NCI-H1417 treated with DMSO at 0.1 percent for 48 hours (cell line): ENCODE data around the gene ASCC2.

Source experiments
- DNase-seq: peaks from one replicate; lab custom pipeline; 2025; lab: John Stamatoyannopoulos, UW

The ASCC2 gene

DNA sequence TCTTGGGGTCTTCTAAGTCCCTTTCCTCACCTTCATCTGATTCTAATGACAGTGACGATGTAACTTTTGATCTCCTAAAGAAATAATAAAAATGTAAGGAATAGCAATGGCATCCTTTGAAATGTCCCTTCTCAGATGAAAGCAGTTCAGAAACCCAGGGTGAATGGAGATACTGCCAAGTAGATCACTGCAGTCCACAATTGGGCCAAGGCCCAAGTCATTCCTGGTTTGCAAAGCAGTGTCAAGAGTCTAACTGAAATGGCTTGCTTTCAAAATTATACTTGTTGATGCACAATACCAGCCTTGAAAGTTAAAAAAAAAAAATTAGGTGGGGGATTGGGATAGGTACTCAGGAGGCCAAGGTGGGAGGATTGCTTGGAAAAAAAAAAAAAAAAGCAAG is 20.4 kb downstream of the ASCC2 start:
- DNase-seq: no peak

DNA sequence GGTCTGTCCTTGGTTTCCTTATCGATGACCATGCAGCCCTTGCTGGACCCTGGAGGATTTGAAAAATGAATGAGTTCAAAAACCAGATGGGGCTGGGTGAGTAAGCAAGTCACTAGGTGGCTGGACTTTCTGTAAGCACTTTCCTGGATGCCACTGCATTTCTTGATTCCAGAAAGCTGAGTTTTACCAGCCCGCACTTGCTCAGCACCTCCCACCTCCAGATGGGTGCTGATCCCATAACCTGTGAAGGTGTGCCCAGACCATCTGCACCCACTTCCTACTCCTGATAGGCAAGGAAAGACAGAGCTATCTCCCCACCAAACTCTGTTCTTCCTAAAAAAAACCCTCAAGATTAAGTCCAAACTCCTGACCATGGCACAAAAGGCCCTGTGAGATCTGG is 21.1 kb downstream of the ASCC2 start:
- no peak for DNase-seq

DNA sequence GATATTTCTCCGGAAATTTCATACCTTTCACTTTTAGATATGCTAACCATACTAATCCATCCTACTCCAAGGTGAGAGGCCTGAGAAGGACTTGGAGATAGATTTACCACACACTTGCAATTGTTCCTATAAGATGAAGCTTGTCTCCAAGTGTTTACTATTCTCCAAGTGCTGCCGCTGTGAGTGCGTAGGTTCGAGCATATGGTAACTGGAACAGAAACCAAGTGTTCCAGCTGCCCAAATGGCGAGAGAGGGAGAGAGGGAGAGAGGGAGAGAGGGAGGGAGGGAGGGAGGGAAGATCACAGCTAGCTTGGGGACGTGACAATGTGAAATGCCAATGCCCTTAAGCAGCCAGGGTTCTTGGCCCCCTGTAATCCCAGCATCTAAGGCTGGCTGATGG is 21.5 kb downstream of the ASCC2 start:
- no peak for DNase-seq

DNA sequence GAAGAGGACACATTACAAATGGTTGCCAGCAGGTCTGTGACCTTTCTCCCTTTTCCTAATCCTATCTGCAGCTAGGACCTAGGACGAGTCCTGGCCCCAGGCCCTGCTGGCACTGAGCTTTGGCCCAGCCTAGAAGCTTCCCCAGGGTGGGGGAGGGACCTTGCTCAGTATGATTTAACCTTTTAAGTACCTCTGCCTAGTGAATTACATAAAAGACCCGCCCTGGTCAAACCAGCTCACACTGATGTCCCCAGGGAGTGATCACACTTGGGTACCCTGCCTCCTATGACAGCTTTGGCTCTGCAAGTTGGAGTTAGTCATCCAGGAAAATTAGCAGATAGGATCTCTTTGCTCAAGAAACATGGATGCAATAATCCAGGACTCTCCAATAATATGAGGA is 21.9 kb downstream of the ASCC2 start:
- DNase-seq: no peak

DNA sequence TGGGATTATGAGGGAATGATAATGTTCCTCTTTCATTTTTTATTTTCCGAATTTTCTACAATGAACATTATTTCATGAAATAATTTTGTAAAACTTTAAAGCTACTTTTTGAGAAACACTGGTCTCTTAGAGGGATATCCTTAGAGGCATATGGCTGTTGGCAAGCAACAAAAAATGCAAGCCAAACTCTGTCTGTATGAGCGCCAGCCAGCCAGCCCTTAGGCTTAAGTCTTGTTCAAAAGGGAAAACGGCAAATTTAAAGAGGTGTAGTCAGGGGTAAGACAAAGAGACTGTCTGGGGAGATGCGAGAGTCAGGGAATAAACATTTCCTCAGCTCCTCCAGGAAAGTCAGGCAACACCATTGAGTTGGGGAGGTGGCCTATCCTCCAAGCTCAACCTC is 22.5 kb downstream of the ASCC2 start:
- DNase-seq: no peak

DNA sequence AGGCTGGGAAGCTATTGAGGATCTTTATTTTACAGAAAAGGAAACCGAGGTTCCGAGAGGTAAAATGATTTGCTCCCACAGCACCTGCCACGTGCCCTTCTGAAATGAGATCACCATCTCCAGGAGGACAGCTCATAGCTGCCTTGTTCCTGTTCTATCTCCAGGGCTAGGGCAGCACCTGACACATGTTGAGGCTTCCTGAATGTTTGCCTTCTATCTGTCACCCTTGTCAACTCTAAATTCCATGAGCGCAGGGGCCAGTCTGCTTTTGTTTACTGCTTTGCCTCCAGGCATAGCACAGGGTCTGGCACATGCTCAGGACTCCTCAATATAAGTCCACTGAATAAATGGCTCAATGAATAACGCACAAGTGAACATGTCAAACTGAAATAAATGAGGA is 24.1 kb downstream of the ASCC2 start:
- DNase-seq: no peak

DNA sequence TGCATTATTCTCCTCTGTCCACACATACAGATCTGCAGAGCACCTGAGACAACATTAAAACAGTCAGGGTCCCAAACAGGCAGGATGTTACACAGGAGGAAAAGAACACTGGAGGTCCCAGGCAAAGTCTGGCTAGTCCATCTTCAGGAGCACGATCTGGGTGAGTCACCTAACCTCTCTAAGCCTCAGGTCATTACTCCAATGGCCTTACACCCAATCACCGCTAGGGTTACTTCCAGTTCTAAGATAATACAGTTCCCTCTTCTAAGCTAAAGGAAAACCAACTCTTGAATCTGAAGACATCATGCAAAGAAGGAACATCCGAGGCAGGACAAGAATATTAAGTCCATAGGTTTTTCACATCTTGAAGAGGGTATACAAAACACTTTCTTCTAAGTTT is 24.5 kb downstream of the ASCC2 start:
- no peak for DNase-seq

DNA sequence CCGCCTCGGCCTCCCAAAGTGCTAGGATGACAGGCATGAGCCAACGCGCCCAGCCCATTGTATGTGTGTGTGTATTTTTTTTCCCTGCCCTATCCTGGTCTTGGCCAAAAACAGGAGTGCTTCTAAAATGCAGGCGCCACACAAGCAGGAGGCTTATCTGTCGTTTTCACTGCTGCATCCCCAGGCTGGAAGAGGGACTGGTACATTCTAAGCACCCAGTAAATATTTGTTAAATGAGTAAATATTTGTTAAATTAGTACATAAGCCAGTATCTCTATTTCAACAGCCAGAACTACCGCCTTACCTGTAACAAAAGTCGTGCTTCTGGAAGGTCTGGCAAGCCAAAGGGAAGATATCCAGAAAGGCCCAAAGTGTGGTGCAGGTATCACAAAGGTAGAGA is 24.9 kb downstream of the ASCC2 start:
- no peak for DNase-seq

DNA sequence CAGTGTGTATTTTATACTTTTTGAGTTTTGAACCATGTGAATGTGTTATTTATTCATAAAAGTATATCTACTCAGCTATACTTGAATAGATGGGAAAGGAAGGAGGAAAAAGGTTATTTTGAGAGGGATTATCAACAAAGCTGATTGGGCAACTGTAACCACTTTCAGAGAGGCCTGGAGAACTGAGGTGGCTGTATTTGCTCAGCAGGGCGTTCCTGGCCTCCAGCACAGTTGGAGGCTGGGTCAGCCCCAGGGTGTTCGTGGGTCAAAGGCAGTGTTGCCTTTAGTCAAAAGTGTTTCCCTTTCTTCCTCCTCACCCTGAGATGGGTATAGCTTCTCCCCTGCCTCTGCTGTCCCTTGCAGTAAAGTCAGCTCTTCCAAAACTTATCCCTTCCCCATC is 26.7 kb downstream of the ASCC2 start:
- no peak for DNase-seq

DNA sequence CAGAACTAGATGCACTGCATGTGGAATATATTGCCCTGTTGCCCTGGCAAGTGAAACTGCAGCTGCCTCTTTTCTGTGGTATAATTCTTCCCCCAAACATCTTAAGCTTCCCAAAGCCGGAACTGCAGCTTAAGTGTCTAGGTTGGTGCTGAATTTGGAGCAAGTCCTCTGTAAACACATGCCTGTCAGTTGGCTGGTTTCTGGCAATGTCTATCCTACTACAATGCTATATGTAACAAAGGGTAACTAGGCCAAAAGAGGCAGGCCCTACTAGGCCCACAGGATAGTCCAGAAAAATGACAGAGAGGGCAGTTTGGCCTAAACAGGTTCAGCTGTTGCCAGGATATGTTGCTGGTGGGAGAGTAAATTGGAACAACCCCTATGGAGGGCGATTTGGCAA is 27.9 kb downstream of the ASCC2 start:
- DNase-seq: no peak

DNA sequence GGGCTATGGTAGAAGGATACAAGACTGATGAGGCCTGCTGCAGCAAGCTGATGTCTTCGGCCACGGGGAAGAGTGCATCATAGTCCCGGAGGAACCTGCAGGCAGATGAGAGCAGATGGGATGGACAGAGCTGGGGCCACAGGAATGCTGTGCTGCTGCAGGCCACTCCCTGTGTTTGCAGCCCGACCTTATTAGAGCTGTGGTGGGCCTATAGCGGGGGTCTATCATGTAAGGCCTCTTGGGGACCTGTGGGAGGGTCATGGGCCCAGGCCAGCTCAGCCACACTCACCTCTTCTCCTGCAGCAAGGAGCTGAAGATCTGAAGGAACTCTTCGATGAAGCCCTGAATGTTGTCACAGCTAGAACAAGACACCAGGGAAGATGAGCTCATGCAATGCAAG is 31.9 kb downstream of the ASCC2 start:
- no peak for DNase-seq

DNA sequence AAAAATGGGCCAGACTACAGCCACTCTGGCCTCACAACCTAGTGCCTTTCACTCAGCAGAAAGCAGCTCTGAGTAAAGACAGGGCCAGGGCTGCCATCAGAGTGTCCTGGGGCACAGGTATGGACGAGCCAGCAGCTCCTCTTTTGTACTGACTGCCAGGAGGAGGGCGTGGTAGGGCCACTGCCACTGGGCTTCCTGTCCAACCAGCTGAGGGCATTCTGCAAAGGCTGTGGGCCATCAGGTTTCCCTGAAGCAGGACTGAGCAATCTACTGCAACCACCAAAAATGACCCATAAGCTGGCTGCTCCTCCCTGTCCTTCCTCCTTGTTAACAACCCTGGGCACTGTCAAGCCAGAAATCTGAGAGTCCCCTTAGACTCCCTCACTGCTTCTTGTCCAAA is 33.1 kb downstream of the ASCC2 start:
- no peak for DNase-seq

DNA sequence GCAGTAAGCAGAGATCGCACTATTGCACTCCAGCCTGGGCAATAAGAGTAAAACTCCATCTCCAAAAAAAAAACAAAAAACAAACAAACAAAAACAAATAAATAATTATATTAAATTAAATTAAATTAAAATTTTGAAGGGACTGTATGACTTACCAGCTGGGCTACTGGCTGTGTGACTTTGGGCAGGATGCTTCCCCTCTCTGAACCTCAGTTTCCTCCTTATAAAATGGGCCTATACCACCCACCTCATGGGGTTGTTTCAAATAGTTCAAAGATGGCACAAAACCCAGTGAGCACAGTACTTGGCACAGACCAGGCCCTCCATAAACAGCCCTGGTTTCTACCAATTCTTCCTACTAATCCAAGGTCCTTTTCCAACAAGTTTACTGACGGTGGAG is 34.9 kb downstream of the ASCC2 start:
- no peak for DNase-seq

DNA sequence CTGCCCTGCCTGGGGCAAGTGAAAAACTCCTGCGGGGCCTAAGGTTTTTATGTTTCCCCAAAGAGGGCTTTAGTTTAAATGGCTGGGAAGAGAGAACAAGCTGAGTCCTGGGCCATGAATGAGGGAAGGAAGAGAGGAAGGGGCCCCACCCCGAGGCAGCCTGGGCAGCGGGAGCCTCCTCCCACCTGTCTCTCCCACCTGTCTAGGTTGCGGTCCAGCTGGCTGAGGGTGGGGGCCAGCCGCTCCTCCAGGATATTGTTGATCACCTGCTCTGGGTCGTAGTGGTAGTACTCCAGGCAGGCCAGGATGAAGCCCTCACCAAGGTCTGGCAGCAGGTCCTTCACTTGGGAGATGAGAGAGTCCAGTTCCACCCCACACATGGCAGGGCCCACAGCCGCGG is 36.3 kb downstream of the ASCC2 start:
- DNase-seq: no peak

DNA sequence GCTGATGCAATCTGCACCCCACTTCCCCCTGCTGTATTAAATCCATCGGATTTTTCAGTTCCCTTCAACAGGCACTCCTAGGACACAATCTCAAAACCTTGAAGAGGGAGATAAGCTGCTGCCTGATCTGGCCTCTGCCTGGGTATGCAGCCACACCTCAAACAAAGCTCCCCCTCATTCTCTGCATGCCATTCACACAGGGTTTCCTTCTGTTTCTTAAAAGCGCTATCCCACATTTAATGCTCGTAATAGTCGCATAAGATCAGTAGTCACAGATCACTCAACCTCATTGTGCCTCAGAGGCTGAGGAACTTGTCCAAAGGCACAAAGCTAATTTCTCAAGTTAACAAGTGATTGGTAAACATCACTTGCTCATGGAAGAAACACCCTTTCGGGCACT is 36.9 kb downstream of the ASCC2 start:
- DNase-seq: no peak

DNA sequence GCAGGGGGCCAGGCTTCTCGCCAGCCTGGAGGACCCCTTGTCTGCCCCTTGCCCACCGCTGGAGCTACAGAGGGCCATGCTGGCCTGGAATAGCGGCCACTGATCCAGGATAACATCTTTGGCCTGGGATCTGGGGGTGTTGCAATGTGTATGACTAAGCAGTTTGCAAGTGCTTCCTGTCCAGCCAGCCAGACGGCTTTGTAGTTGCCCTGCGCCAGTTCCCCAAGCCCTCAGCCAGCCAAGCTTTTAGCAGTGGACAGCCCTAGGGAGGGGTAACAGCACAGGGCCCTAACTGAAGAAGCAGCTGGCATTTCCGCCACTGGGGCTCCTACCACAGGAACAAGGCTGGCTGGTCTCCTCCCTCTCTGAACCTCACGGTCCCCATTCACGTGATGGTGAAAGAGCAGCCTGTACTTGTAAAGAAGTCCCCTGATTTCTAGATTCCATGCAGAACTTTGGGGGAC is 38.8 kb downstream of the ASCC2 start:
- DNase-seq: no peak

DNA sequence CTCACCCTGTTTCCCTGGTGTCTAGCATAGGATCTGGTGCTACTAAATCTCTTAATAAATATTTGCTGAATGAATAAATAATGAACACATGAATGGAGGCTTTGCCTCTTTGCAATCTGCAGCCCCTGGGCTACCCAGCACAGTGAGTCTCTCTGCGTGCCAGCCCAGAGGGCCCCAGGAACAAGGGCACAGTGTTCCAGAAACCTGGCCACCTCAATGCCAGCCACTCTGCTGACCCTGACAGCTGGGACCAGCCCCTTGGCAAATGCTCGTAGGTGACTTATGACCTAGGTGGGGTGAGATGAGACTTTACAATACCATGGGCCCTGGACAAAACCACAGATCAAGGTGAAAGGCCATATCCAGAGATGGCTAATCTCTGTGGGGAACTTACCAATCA is 39.3 kb downstream of the ASCC2 start:
- no peak for DNase-seq

DNA sequence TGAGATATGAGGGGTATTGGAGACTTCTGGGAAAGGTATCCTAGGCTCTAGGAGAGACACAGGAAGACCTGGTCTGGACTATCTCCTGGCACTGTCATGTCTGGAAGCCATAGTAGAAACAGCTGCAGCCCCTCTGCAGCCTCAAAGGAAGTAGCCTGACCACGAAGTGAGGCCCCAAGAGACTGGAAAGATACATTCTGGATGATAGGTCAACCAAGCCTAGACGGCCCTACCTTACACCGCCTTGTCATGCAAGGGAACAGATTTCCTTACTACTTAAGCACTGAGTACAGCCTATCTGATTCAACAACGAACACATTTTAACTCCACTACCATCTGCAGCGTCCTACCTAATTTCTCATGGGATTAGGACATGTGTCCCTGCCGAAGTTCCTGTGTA is 39.8 kb downstream of the ASCC2 start:
- DNase-seq: no peak

DNA sequence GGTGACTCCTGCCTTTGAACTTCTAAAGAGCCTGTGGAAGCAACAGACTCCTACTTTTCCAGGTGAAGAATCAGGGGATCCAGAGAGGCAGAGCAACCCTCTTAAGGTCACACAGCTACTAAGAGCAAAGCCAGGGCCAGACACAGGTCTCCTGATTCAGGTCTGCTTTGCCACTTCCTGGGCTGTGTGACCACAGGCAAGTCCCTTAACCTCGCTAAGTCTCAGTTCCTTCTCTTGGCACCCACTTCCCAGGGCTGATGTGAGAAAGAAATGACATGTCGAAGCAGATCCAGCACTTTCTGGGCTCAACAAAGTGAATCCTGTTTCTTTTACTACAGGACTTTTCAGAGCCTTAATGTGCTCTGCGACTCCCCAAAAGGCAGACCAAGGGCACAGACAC is 40.7 kb downstream of the ASCC2 start:
- DNase-seq: no peak

DNA sequence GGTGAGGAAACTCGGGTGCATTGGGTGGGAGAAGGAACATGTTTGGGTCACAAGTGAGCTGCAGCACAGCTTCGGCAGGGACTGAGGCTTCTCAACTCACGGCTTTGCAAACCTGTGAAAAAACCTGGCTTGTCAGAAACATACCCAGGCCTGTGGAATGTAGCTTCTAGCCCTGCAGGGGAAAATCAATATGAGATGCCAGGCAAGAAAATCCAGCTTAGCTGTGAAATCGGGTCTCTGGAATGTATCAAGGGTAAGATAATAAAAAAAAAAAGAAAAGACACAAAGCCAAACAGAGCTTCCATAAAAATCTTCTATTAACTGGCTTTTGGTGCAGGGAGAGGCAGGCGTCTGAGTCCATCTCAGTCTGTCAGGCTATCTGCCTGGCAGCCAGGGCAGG is 42.4 kb downstream of the ASCC2 start:
- DNase-seq: no peak

DNA sequence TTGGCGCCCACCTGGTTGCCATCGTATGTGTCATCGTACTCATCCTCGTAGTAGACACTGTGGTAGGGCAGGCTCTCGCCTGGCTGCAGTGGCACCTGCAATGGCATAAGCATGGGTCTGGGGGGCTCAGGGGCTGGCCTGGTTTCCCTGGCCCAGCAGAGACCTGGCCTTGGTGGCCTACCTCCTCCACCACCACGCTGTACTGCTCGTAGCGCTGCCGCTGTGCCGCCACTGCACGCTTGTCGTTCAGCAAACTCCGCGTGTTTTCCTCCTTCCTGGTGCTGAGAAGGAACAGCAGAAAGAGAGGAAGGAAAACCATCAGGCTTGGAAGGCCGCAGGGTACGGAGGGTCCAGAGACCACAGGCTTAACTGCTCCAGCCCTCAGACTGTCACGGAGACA is 44.7 kb downstream of the ASCC2 start:
- DNase-seq: no peak

DNA sequence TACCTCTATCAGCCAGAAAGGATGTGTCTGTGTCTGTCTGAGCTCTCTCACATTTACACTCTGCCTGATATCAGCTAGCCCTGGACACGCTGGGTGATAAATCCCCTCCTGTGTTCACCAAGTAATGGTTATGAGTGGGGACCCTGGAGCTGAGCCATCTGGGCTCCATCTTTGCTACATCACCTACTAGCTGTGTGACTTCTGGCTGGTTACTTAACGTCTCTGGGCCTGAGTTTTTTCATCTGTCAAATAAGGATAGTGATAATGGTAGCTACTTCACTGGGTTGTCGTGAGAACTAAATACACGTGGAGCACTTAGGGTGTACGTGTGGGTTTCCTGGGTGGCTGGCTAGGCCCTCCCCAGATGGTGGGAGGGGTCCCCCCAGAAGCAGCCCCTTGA is 48.0 kb downstream of the ASCC2 start:
- DNase-seq: no peak

DNA sequence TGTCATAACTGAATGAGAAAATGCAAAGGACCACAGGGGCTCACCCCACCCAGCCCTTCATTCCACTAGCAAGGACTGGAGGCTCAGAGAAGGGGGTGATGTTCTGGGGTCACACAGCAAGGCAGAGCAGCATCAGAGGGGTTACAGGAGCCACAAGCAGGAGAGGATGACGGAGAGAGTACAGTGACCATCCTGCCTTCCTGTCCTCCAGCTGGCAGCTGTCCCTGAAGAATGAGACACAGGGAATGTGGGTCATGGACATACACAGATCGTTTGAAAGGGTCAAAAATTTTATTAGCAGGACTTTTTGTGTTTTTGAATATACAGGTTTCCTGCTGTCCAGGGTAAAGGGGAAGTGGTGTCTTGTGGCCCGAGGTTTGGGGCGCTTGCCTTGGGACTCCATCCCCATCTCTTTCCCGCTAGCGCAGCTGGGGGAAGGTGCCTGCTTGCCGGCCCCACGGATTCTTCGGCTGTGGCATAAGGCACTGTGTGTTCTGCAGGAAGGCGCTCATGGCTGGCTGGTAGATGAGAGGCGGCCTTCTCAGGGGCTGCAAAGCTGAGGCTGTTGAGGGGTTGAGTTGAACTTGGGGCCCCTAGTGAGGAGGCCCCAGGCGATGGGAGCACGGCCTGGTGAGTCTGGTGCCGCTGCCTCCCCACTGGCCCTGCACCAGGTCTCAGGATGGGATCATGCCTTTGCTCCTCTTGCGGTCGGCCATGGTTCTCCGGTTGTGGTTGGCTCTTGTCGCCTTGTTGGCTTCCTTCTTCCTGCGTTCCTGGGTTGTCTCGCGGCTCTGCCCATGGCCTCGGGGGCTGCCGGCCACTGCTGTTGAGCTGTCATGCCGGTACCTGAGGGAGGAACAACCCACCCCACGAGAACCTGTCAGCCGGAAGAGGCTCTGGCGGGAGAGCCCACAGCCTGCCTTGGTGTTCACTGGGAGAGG is 49.5 kb downstream of the ASCC2 start:
- no peak for DNase-seq

DNA sequence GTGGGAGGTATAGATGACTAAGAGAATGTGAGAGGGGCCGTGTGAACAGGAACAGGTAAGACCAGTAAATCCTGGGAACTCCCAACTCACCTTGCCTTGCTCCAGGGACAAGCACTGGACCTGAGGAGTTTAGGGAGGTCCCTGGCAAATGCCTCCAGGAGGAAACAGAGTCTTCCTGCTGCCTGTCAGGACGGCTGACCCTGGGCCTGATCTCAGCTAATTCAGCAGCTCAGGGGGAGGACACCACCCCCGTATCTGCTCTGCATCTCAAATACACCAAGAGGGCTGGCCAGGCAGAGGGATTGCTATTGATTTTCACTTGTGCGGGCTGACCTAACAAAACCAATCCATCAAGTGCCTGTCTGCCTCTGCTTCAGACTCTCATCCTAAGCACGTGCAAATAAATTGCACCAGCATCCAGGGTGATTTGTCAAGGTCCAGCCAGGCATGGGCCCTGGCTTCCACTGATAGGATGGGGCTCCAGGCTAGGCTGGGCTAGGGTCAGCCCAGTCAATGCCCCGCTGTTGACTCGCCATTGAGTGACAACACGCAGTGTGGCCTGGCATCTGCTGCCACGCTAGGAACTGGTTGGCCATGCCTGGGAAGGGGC is 50.6 kb downstream of the ASCC2 start:
- DNase-seq: no peak
